HepG2 (cell line): ENCODE data around the gene KCNAB2. TPM values are rescaled to one million over a fixed set of nuclear protein-coding genes. Genes with fewer than 3 reads are reported as not detected.

Experiments used
- ATAC-seq: fragments of 200-7000 bp; cut with Tn5 transposase; 3 replicates; pipeline ENCODE4 v1.9.1; 2020; ENCODE audit warnings: mild to moderate bottlenecking, moderate library complexity
- BruUV-seq: library from RNA; stranded (reverse); fragments of 400-500 nt; replicated peaks from 2 replicates; lab custom pipeline; 2021; lab: Mats Ljungman, UMichigan
- CTCF ChIA-PET: fragments of 300-600 bp; formaldehyde crosslinking; extraction: SDS; loops from one replicate; lab custom pipeline; 2021; ENCODE audit warnings: low total read pairs, inconsistent platforms, low intra/inter-chr PET ratio; lab: Yijun Ruan, JAX
- POLR2A ChIA-PET: fragments of 350-600 bp; sonication (Branson Sonifier 250); formaldehyde crosslinking; loops from one replicate; lab custom pipeline; 2020; ENCODE audit warnings: antibody characterized with exemption, inconsistent platforms; lab: Yijun Ruan, JAX
- DNase-seq: peaks from one replicate; pipeline ENCODE4 v3.0.0-alpha.2; 2015; ENCODE audit warnings: low spot score
- FAIRE-seq: peaks from 3 replicates; lab custom pipeline; 2011; peaks lifted over from hg19 to GRCh38; lab: Jason Lieb, UNC
- H2AFZ ChIP-seq: one replicate; pipeline ENCODE4 v1.6.1; 2011; ENCODE audit warnings: low read length, inconsistent platforms
- H3K27ac ChIP-seq: fragments of 300-600 bp; 3 replicates; pipeline ENCODE4 v1.8.0; 2011; ENCODE audit warnings: mixed run types, mild to moderate bottlenecking, mixed read lengths, low read length, inconsistent platforms; ENCODE audit not compliant: insufficient read depth; ENCODE audit errors: extremely low read length
- H3K27me3 ChIP-seq, 2 experiments: fragments of 200-600 bp in 1 of 2; 2 replicates in 1 of 2; 3 replicates in 1 of 2; pipeline versions ENCODE4 v1.6.0 to v1.8.0; 2011; ENCODE audit warnings: low read length in 2 of 2, mild to moderate bottlenecking in 2 of 2, moderate library complexity in 2 of 2, inconsistent platforms in 1 of 2; ENCODE audit not compliant: insufficient read depth in 2 of 2, control insufficient read depth in 1 of 2
- H3K36me3 ChIP-seq, 2 experiments: fragments of 200-600 bp in 1 of 2; replicated peaks in 1 of 2; 2 replicates in 1 of 2; 3 replicates in 1 of 2; pipeline versions ENCODE4 v1.5.1 to v1.8.0; 2011; ENCODE audit warnings: low read length in 2 of 2, inconsistent platforms in 1 of 2; ENCODE audit not compliant: insufficient read depth in 2 of 2, control insufficient read depth in 1 of 2
- H3K4me1 ChIP-seq: 2 replicates; pipeline ENCODE4 v1.5.1; 2012; ENCODE audit warnings: low read length, inconsistent platforms; ENCODE audit not compliant: insufficient read depth
- H3K4me2 ChIP-seq: 2 replicates; pipeline ENCODE4 v1.6.0; 2011; ENCODE audit warnings: low read depth, low read length, inconsistent platforms
- H3K4me3 ChIP-seq, 3 experiments: fragments of 200-600 bp in 1 of 3; sonication (generic), shearing (Covaris generic) in 1 of 3; replicated peaks in 1 of 3; 2 replicates each; pipeline ENCODE4 v1.5.1; 2011 to 2016; ENCODE audit warnings: low read length in 3 of 3, inconsistent platforms in 2 of 3, low read depth in 2 of 3, mild to moderate bottlenecking in 2 of 3, control low read depth in 1 of 3, mixed read lengths in 1 of 3; ENCODE audit not compliant: insufficient read depth in 1 of 3
- H3K79me2 ChIP-seq: one replicate; pipeline ENCODE4 v1.6.1; 2011; ENCODE audit warnings: low read length, inconsistent platforms; ENCODE audit not compliant: insufficient read depth
- H3K9ac ChIP-seq: 2 replicates; pipeline ENCODE4 v1.6.0; 2011; ENCODE audit warnings: mild to moderate bottlenecking, low read depth, low read length, inconsistent platforms; ENCODE audit not compliant: insufficient read depth
- H3K9me3 ChIP-seq: 2 replicates; pipeline ENCODE4 v1.5.1; 2012; ENCODE audit warnings: mild to moderate bottlenecking, low read length
- H4K20me1 ChIP-seq: 2 replicates; pipeline ENCODE4 v1.6.0; 2011; ENCODE audit warnings: inconsistent platforms, mild to moderate bottlenecking, low read length, moderate library complexity; ENCODE audit not compliant: insufficient read depth
- AGO2 ChIP-seq: fragments of 200-400 bp; formaldehyde crosslinking; optimal IDR thresholded peaks from 2 replicates; pipeline ENCODE3; 2017; ENCODE audit warnings: mild to moderate bottlenecking, low read depth, low read length, moderate library complexity
- DZIP1 ChIP-seq: sonication (generic); formaldehyde crosslinking; IDR thresholded peaks from 2 replicates; pipeline ENCODE4 v1.5.0; 2020; ENCODE audit warnings: mild to moderate bottlenecking, missing genetic modification reagents
- FOXM1 ChIP-seq: sonication (generic); formaldehyde crosslinking; IDR thresholded peaks from 2 replicates; pipeline ENCODE4 v1.5.0; 2020; ENCODE audit warnings: missing genetic modification reagents
- GATA4 ChIP-seq: sonication (generic); IDR thresholded peaks from 2 replicates; pipeline ENCODE4 v1.6.1; 2016; ENCODE audit warnings: antibody characterized with exemption, low read depth, borderline replicate concordance
- MLLT10 ChIP-seq: sonication (generic); formaldehyde crosslinking; IDR thresholded peaks from 2 replicates; pipeline ENCODE4 v1.4.0; 2020; ENCODE audit warnings: missing genetic modification reagents
- RBM39 ChIP-seq: fragments of 200-400 bp; formaldehyde crosslinking; IDR thresholded peaks from one replicate; pipeline ENCODE4 v1.6.1; 2018; ENCODE audit warnings: antibody characterized with exemption, mild to moderate bottlenecking, low read depth, low read length; ENCODE audit not compliant: poor library complexity, severe bottlenecking
- STAT6 ChIP-seq: sonication (generic); formaldehyde crosslinking; IDR thresholded peaks from 2 replicates; pipeline ENCODE4 v1.4.0; 2020; ENCODE audit warnings: missing genetic modification reagents, mild to moderate bottlenecking, borderline replicate concordance
- TEAD3 ChIP-seq: optimal IDR thresholded peaks from 2 replicates; pipeline ENCODE3; 2016; ENCODE audit warnings: borderline replicate concordance
- TRIM22 ChIP-seq: fragments of 450-650 bp; IDR thresholded peaks from 2 replicates; pipeline ENCODE4 v1.6.1; 2017
- ZBTB2 ChIP-seq: sonication (generic); formaldehyde crosslinking; IDR thresholded peaks from 2 replicates; pipeline ENCODE4 v1.8.0; 2022; ENCODE audit warnings: low read depth, missing genetic modification reagents
- ZBTB38 ChIP-seq: sonication (generic); formaldehyde crosslinking; IDR thresholded peaks from 2 replicates; pipeline ENCODE4 v1.5.1; 2020; ENCODE audit warnings: mild to moderate bottlenecking, missing genetic modification reagents
- ZFP41 ChIP-seq: sonication (generic); formaldehyde crosslinking; IDR thresholded peaks from 2 replicates; pipeline ENCODE4 v1.4.0; 2020; ENCODE audit warnings: mild to moderate bottlenecking, missing genetic modification reagents, borderline replicate concordance
- ZNF20 ChIP-seq: sonication (generic); formaldehyde crosslinking; IDR thresholded peaks from 2 replicates; pipeline ENCODE4 v1.4.0; 2020; ENCODE audit warnings: mild to moderate bottlenecking, moderate library complexity, missing genetic modification reagents
- ZNF883 ChIP-seq: sonication (generic); formaldehyde crosslinking; IDR thresholded peaks from 2 replicates; pipeline ENCODE4 v1.5.1; 2020; ENCODE audit warnings: mild to moderate bottlenecking, missing genetic modification reagents; ENCODE audit errors: not compliant biosample characterization
- WGBS: methylation state at CpG from one replicate; pipeline ENCODE4 v1.1.6; 2017; ENCODE audit warnings: low lambda C conversion rate; 5-methylcytosine and 5-hydroxymethylcytosine counted together
- in situ Hi-C: cut with HindIII; loops from 2 replicates; pipeline ENCODE4 v1.10.0; 2017; ENCODE audit warnings: low pct_unique_long_range_greater_than_20kb; ENCODE audit not compliant: extremely low pct_ligation_motif_present
- intact Hi-C: fragments of 100-400 bp; cut with micrococcal nuclease; formaldehyde crosslinking; loops from one replicate; pipeline ENCODE4 v1.10.0; 2022; ENCODE audit not compliant: unreplicated experiment
- polyA plus RNA-seq, 8 experiments: library from polyadenylated mRNA; depleted of rRNA in 3 of 8; stranded (reverse) in 7 of 8; unstranded in 1 of 8; fragments of >200 nt; fragmentation: Illumina TruSeq in 4 of 8; extraction: Trizol in 4 of 8; gene quantifications; 2 replicates each; pipeline versions ENCODE4 v1.2.1 to v1.2.3, GENCODE V29; 2011 to 2016; ENCODE audit warnings: low read depth in 4 of 8, missing spikeins in 1 of 8, mixed read lengths in 1 of 8; ENCODE audit not compliant: insufficient read depth in 1 of 8
- total RNA-seq, 5 experiments: library from RNA; depleted of rRNA; stranded (reverse); fragments of >200 nt; fragmentation: Illumina TruSeq; extraction: Trizol; gene quantifications; 2 replicates each; pipeline ENCODE4 v1.2.3, GENCODE V29; 2016; ENCODE audit warnings: low read depth in 1 of 5

The KCNAB2 gene
- total and polyA plus RNA-seq, 2 of the 13 experiments (the other 11 are each of a cell fraction or from before 2014, with no cell fraction given) = 6.2 to 8.8 TPM

DNA sequence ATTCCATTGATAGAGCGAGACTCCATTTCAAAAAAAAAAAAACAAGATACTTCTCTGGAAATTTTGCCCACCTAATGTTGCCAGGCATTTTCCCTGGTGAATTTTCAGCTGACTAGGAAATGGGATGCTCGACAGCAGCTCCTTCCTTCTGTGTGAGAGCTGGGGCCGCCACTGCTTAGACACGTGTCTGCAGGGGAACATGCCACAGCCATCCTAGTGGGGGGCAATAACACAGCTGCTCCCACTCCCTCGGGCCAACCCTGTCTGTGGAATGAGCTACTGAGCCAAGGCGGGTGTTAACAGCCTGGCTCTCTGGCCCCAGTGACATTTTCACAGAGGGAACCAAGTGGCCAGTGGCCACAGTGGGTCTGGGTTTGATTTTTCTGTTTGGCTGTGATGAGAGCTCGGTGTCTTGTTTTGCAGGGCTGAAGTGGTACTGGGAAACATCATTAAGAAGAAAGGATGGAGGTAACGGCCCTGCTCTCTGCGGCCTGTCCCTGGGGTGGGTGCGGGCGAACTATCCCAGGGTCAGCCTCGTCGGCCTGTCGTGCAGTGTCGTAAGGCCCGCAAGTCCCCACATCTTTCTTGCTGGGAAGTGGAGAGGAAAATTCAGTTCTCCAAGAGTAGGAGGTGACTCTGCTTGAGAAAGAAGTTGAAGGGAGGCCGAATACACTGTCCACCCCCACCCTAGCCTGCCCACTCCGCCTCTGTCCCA, 39.2 kb downstream of the KCNAB2 start:
- in situ Hi-C loops (no loop called here), intact Hi-C loops (no loop called here)
- Histone ChIP-seq H3K9me3 (no peaks in the 10 kb centered on the region), H3K36me3 (no peaks in the 10 kb centered on the region), H3K79me2 (no peaks in the 10 kb centered on the region), H3K9ac (no peak overlapping the region), H3K4me3 (no peak overlapping the region), H3K4me1 (peaks cover 5% of the 10 kb centered on the region), H3K27me3 (0 out of 5 replicates have a peak, but pooled peaks cover 0 to 3% of the 10 kb centered on the region in 2 experiments), H2AFZ (no peak overlapping the region), H3K4me2 (no peak overlapping the region), H3K27ac (no peak overlapping the region), H4K20me1 (no peaks in the 10 kb centered on the region)
- BruUV-seq = no TSS peak
- WGBS = 65% methylated on average over 18 of the region's 18 CpGs
- DNase-seq (no peak), ATAC-seq (no peak), FAIRE-seq (no peak)
- CTCF ChIA-PET = no interaction called here
- POLR2A ChIA-PET = no interaction called here
- no peak for TF ChIP-seq STAT6
- TF ChIP-seq ZBTB38 (CRISPR knock-in tag) = no peak
- TF ChIP-seq ZBTB2 (CRISPR knock-in tag) = no peak
- no peak for TF ChIP-seq GATA4
- no peak for TF ChIP-seq TEAD3 (CRISPR knock-in tag)
- no peak for TF ChIP-seq RBM39
- no peak for TF ChIP-seq TRIM22
- no peak for TF ChIP-seq ZFP41
- TF ChIP-seq MLLT10 (CRISPR knock-in tag) = no peak
- TF ChIP-seq ZNF20 (CRISPR knock-in tag) = no peak
- TF ChIP-seq DZIP1 = no peak
- TF ChIP-seq FOXM1 (CRISPR knock-in tag) = no peak
- no peak for TF ChIP-seq AGO2
- no peak for TF ChIP-seq ZNF883 (CRISPR knock-in tag)
